CD4-positive, alpha-beta T cell treated with Interleukin-15 for 1 hour (primary cell): ENCODE data around the gene UGT1A9.

ENCODE experiments used
- DNase-seq: peaks from one replicate; pipeline ENCODE4 v3.0.0-alpha.2; 2020

The UGT1A9 gene

GRCh38 chr2:233801357-233802131 is 129.8 kb downstream of the UGT1A9 start:
- no peak for DNase-seq

- DNase-seq = no peak
Observed at GRCh38 chr2:233802132-233802815, 130.6 kb downstream of the UGT1A9 start.

- no peak for DNase-seq
Observed at GRCh38 chr2:233803292-233803911, 131.7 kb downstream of the UGT1A9 start.

- no peak for DNase-seq
Observed at GRCh38 chr2:233803994-233804393, 132.3 kb downstream of the UGT1A9 start.

- no peak for DNase-seq
Observed at GRCh38 chr2:233807215-233807865, 135.6 kb downstream of the UGT1A9 start.

- no peak for DNase-seq
Observed at GRCh38 chr2:233807966-233808935, 136.6 kb downstream of the UGT1A9 start.

- DNase-seq = no peak
Observed at GRCh38 chr2:233810385-233810784, 138.7 kb downstream of the UGT1A9 start.

- no peak for DNase-seq
Observed at GRCh38 chr2:233811087-233811486, 139.4 kb downstream of the UGT1A9 start.

- no peak for DNase-seq
Observed at GRCh38 chr2:233811732-233812131, 140.0 kb downstream of the UGT1A9 start.

GRCh38 chr2:233813236-233814055 is 141.7 kb downstream of the UGT1A9 start:
- no peak for DNase-seq

GRCh38 chr2:233814056-233814835 is 142.5 kb downstream of the UGT1A9 start:
- DNase-seq = no peak

- no peak for DNase-seq
Observed at GRCh38 chr2:233815861-233816260, 144.2 kb downstream of the UGT1A9 start.

GRCh38 chr2:233816334-233816733 is 144.6 kb downstream of the UGT1A9 start:
- DNase-seq = no peak

- DNase-seq = no peak
Observed at GRCh38 chr2:233816771-233817170, 145.1 kb downstream of the UGT1A9 start.

GRCh38 chr2:233817361-233817911 is 145.7 kb downstream of the UGT1A9 start:
- DNase-seq = no peak

- DNase-seq = no peak
Observed at GRCh38 chr2:233817995-233818638, 146.4 kb downstream of the UGT1A9 start.

GRCh38 chr2:233818639-233819621 is 147.2 kb downstream of the UGT1A9 start:
- no peak for DNase-seq
